Activated CD8-positive, alpha-beta memory T cell treated with anti-CD3 and anti-CD28 coated beads for 48 hours (primary cell): ENCODE measurements around the gene AP4E1.
"Not testable (repeated sequence)": the region's sequence is repeated elsewhere in the genome, so short reads cannot be mapped to it uniquely, and the experiment has no call there.

Source experiments
- DNase-seq, 3 experiments: peaks; one replicate each; pipeline ENCODE4 v3.0.0-alpha.2; 2020; ENCODE audit warnings: low read depth in 2 of 3, low spot score in 2 of 3

Gene AP4E1

GRCh38 chr15:50943638-50944037, 35.2 kb downstream of the AP4E1 start:
- no peak for DNase-seq

DNA sequence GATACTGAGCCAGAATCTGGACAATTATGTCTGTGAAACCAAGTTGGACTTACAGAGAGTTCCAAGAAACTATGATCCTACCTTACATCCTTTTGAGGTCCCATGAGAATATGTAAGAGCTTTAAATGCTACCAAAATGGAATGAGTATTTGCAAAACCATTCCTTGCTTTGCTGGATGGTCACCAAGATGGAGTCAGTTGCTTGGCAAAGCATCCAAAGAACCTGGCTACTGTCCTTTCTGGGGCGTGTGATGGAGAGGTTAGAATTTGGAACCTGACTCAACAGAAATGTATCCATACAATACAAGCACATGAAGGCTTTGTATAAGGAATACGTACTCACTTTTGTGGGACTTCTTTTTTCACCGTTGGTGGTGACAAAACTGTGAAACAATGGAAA, 36.2 kb downstream of the AP4E1 start:
- no peak for DNase-seq

DNA sequence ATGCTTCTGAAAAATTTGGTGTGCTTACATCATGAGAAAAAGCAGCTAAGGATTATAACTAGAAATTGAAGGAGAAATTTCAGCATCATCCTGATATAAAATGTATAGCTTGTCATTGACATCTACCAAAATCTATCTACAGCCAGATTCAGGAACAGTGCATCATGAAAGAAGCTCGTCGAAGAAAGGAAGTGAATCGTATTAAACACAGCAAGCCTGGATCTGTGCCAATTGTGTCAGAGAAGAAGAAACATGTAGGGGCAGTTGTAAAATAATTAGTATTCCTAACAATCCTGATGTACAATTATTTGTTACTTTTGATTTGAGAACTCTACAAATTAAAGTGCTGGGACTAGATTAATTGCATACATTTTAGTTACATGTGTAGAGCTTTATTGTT, 37.2 kb downstream of the AP4E1 start:
- DNase-seq, result no peak

DNA sequence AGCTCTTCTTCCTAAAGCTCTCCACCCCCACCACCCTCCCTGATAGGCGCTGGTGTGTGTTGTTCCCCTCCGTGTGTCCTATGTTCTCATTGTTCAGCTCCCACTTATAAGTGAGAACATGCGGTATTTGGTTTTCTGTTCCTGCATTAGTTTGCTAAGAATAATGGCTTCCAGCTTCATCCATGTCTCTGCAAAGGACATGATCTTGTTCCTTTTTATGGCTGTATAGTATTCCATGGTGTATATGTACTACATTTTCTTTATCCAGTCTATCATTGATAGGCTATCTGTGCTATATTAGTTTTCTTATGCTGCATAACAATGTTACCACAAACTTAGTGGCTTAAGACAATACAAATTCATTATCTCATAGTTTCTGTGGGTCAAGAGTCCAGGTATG, 42.3 kb downstream of the AP4E1 start:
- DNase-seq, result not testable (repeated sequence)

DNA sequence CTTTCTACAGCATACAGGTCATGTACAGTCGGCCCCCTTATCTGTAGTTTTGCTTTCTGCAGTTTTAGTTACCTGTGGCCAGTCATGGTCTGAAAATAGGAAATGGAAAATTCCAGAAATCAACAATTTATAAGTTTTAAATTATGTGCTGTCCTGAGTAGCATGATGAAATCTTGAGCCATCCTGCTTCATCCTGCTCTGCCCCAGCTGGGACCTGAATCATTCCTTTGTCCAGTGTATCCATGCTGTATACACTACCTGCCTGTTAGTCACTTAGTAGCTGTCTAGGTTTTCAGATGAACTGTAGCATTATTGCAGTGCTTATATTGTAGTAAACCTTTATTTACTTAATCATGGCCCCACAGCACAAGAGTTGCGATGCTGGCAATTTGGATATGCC, 44.8 kb downstream of the AP4E1 start:
- no peak for DNase-seq

- DNase-seq, result not testable (repeated sequence)
Observed at GRCh38 chr15:50954837-50955236, 46.4 kb downstream of the AP4E1 start.

- DNase-seq, result no peak
Observed at GRCh38 chr15:50959717-50960116, 51.2 kb downstream of the AP4E1 start.

GRCh38 chr15:50964075-50964474, 55.6 kb downstream of the AP4E1 start:
- DNase-seq, result no peak

DNA sequence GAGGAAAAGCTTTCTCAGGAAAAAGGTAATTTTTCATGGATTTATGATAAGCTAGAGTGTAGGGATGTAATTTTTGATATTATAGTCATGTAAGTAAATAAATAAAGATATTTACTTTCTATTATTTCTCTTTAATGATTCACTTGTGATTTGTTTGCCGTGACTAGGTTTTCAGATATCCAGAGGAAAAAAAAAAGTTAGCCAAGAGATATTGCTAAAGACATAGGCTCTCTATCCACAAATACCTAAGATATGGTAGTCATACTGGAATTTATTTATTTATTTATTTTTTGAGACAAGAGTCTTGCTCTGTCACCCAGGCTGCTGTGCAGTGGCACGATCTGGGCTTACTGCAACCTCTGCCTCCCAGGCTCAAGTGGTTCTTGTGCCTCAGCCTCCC, 59.9 kb downstream of the AP4E1 start:
- no peak for DNase-seq

- no peak for DNase-seq
Observed at GRCh38 chr15:50970524-50970923, 62.0 kb downstream of the AP4E1 start.

DNA sequence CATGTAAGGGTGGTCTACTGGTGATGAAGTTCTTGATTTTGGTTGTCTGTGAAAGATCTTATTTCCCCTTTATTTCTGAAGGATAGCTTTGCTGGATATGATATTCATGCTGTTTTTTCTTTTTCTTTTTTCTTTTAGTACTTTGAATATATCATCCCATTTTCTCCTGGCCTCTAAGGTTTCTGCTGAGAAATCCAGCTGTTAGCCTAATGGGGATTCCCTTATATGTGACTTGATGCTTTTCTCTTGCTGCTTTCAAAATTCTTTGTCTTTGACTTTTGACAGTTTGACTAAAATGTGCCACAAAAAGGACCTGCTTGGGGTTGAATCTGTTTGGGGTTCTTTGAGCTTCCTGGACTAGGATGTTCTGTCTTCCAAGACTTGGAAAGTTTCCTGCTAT, 62.6 kb downstream of the AP4E1 start:
- DNase-seq, result no peak

GRCh38 chr15:50971542-50971941, 63.1 kb downstream of the AP4E1 start:
- no peak for DNase-seq

GRCh38 chr15:50973605-50974004, 65.1 kb downstream of the AP4E1 start:
- DNase-seq, result no peak

DNA sequence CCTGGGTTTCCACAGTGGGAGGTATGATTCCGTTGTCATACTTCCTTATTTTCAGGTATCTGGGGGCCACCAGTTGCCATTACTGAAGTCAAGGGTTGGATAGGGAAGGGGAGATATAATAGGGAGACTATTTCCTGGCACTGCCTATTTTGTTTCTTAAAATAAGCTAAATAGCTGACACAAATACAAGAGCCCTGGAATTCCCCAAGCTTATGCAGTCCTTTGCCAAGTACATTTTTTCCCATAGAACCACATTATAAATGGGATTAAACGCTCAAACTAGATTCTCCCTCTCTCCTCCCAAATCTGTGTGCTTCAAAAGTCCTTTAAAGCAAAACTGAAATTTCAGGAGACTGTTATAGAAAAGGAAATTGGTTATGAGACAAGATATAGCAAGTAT, 68.7 kb downstream of the AP4E1 start:
- no peak for DNase-seq

DNA sequence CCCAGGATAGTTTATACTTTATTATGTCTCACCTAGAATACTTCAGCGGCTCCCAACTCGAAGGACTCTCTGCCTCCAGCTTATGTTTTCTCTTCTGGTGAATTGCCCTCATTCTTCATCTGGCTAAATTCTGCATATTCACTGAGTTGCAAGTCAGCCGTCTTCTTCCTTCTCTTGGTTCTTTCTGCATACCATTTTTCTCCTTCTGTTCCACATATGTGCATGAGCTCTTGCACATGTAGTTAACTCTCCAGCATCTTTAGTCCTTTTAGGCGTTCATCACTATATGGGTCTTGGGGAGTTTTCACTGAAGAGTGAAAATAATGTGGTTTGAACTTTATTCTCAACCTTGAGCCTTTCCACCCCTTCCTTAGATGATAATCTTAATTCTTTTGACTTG, 70.1 kb downstream of the AP4E1 start:
- DNase-seq, result no peak

DNA sequence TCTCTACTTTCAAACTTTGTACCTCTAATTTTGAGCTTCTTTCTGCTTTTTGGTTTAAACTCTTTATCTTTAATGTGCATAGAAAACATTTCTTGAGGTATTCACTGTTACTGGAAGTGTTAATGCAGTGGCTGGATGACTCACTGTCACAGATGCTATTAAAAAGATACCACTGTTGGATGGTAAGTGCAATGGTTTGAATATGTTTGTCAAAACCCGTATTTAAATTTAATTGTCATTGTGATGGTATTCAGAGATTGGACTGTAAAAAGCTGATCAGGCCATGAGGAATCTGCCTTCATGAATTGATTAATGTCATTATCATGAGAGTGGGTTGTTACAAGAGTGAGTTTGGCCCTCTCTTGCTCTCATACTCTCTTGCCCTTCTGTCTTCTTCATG, 70.6 kb downstream of the AP4E1 start:
- no peak for DNase-seq

DNA sequence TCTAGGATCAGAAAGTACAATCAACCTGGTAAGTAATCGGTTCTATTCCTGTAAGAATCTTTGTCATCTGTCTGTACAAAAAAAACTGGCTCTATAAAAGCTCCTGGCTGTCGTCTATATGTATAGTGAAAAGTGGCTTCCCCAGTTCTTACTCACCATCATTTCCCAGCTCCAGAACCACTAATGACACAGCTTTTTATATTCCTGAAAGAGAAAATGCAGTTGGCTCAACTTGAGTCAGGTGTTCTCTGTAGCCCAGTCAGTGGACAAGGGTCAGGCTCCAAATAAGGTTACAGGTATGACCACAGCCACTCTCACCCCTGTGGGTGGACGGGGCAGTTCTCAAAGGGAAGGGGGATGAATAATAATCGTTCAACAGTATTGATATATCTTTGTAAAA, 85.1 kb downstream of the AP4E1 start:
- DNase-seq, result no peak

DNA sequence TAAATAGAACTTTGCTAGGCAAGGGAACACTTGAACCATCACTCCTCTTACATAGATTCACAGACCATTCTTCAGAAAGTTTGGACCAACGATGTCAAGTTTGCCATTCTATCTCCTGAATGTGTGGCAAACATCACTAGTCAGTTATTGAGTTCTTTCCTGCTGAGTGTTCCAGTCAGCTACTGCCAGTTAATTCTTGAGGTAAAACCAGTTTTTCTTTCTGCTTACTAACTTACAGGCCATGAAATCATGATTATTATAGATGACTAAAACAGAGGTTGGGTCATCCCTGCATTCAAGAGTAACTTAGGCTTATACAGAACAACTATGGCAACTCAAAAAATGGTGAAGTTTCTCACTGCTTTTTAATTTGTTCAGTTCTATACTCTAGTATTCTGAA, 88.2 kb downstream of the AP4E1 start:
- DNase-seq, result no peak

- no peak for DNase-seq
Observed at GRCh38 chr15:50997371-50998051, 89.0 kb downstream of the AP4E1 start.

GRCh38 chr15:51004103-51004551, 95.6 kb downstream of the AP4E1 start:
- no peak for DNase-seq

GRCh38 chr15:51006336-51006985, 98.0 kb downstream of the AP4E1 start:
- DNase-seq, result no peak

DNA sequence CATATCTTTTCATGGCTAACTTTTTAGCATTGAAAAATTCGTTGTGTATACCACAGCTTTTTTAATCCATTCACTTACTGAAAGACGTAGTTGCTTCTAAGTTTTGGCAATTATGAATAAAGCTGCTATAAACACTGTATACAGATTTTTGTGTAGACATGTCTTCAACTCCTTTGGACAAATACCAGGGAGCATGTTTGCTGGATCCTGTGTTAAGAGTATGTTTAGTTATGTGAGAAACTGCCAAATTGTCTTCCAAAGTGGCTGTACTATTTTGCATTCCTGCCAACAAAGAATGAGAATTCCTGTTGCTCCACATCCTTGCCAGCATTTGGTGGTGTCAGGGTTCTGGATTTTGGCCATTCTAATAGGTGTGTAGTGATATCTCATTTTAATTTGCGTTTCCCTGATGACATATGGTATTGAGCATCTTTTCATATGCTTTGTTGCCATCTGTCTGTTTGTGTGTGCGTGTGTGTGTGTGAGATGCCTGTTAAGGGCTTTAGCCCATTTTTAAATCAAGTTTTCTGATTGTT, 98.7 kb downstream of the AP4E1 start:
- DNase-seq, result no peak

GRCh38 chr15:51011212-51011611, 102.7 kb downstream of the AP4E1 start:
- DNase-seq, result no peak
